Keratinocyte (primary cell): ENCODE results near the gene SCNN1G. TPM values are rescaled to one million over a fixed set of nuclear protein-coding genes. Genes with fewer than 3 reads are reported as not detected.

Source experiments
- DNase-seq: peaks from one replicate; pipeline ENCODE4 v3.0.0-alpha.2; 2011; ENCODE audit warnings: low read depth, missing footprints, low spot score
- FAIRE-seq: peaks from 2 replicates; lab custom pipeline; 2011; peaks lifted over from hg19 to GRCh38; lab: Jason Lieb, UNC
- H2AFZ ChIP-seq: 2 replicates; pipeline ENCODE4 v1.6.0; 2012; ENCODE audit warnings: low read length, control low read depth, inconsistent platforms; ENCODE audit not compliant: control insufficient read depth
- H3K27ac ChIP-seq: 2 replicates; pipeline ENCODE4 v1.5.1; 2011; ENCODE audit warnings: low read length; ENCODE audit not compliant: control insufficient read depth, insufficient read depth
- H3K27me3 ChIP-seq: 3 replicates; pipeline ENCODE4 v1.6.0; 2011; ENCODE audit warnings: low read length; ENCODE audit not compliant: control insufficient read depth, insufficient read depth; ENCODE audit errors: extremely low read depth
- H3K36me3 ChIP-seq, 2 experiments: 2 replicates in 1 of 2; 3 replicates in 1 of 2; pipeline ENCODE4 v1.5.1; 2011; ENCODE audit warnings: low read length in 2 of 2, mild to moderate bottlenecking in 1 of 2; ENCODE audit not compliant: control insufficient read depth in 2 of 2, insufficient read depth in 2 of 2; ENCODE audit errors: extremely low read depth in 1 of 2
- H3K4me1 ChIP-seq: 3 replicates; pipeline ENCODE4 v1.5.1; 2011; ENCODE audit warnings: low read length; ENCODE audit not compliant: control insufficient read depth, insufficient read depth; ENCODE audit errors: extremely low read depth
- H3K4me2 ChIP-seq: 3 replicates; pipeline ENCODE4 v1.6.0; 2011; ENCODE audit warnings: low read depth, low read length; ENCODE audit not compliant: control insufficient read depth, insufficient read depth; ENCODE audit errors: extremely low read depth
- H3K4me3 ChIP-seq, 3 experiments: fragments of 200-600 bp in 1 of 3; sonication (generic) in 1 of 3; 2 replicates in 2 of 3; 3 replicates in 1 of 3; pipeline ENCODE4 v1.5.1; 2011 to 2016; ENCODE audit warnings: low read length in 3 of 3, mild to moderate bottlenecking in 3 of 3, control low read depth in 2 of 3, inconsistent platforms in 1 of 3, low read depth in 1 of 3, mixed read lengths in 1 of 3, mixed run types in 1 of 3, moderate library complexity in 1 of 3; ENCODE audit not compliant: control insufficient read depth in 2 of 3, insufficient read depth in 2 of 3; ENCODE audit errors: extremely low read depth in 1 of 3
- H3K79me2 ChIP-seq: 2 replicates; pipeline ENCODE4 v1.6.0; 2012; ENCODE audit warnings: low read length; ENCODE audit not compliant: control insufficient read depth, insufficient read depth
- H3K9ac ChIP-seq: 3 replicates; pipeline ENCODE4 v1.6.0; 2011; ENCODE audit warnings: low read length; ENCODE audit not compliant: control insufficient read depth, insufficient read depth; ENCODE audit errors: extremely low read depth
- H3K9me1 ChIP-seq: 3 replicates; pipeline ENCODE4 v1.6.0; 2011; ENCODE audit warnings: low read length; ENCODE audit not compliant: control insufficient read depth, insufficient read depth; ENCODE audit errors: extremely low read depth
- H3K9me3 ChIP-seq: 2 replicates; pipeline ENCODE4 v1.5.1; 2012; ENCODE audit warnings: low read depth, low read length; ENCODE audit not compliant: control insufficient read depth
- H4K20me1 ChIP-seq: 3 replicates; pipeline ENCODE4 v1.6.0; 2011; ENCODE audit warnings: low read length; ENCODE audit not compliant: control insufficient read depth, insufficient read depth; ENCODE audit errors: extremely low read depth
- CTCF ChIP-seq, 3 experiments: IDR thresholded peaks in 1 of 3; conservative IDR thresholded peaks in 1 of 3; optimal IDR thresholded peaks in 1 of 3; 2 replicates in 2 of 3; 3 replicates in 1 of 3; pipeline versions ENCODE3 to v1.5.1; 2011; ENCODE audit warnings: low read length in 3 of 3, mild to moderate bottlenecking in 3 of 3, moderate library complexity in 2 of 3, control low read depth in 1 of 3, inconsistent platforms in 1 of 3; ENCODE audit not compliant: insufficient read depth in 2 of 3; ENCODE audit errors: extremely low read depth in 1 of 3
- EZH2 ChIP-seq: IDR thresholded peaks from one replicate; pipeline ENCODE4 v1.6.1; 2012; ENCODE audit warnings: inconsistent platforms, mild to moderate bottlenecking, low read length, moderate library complexity
- dilution Hi-C: fragments of 300-500 bp; cut with MboI; formaldehyde crosslinking; loops from one replicate; pipeline ENCODE4 v1.7.0; 2020; ENCODE audit warnings: low sequenced_read_pairs; ENCODE audit not compliant: extremely low pct_ligation_motif_present
- polyA plus RNA-seq, 5 experiments: library from polyadenylated mRNA; depleted of rRNA in 3 of 5; stranded (reverse) in 3 of 5; stranded (forward) in 1 of 5; unstranded in 1 of 5; fragments of >200 nt; gene quantifications; 1 replicate in 1 of 5; 2 replicates in 3 of 5; 3 replicates in 1 of 5; pipeline versions ENCODE4 v1.2.1 to v1.2.3, GENCODE V29; 2011 to 2012; ENCODE audit warnings: missing spikeins in 2 of 5, low read depth in 1 of 5, low replicate concordance in 1 of 5

SCNN1G gene
- polyA plus RNA-seq, 1 donor (not counting 4 experiments of a cell fraction or from before 2014, with no cell fraction given), result 0.25 TPM

DNA sequence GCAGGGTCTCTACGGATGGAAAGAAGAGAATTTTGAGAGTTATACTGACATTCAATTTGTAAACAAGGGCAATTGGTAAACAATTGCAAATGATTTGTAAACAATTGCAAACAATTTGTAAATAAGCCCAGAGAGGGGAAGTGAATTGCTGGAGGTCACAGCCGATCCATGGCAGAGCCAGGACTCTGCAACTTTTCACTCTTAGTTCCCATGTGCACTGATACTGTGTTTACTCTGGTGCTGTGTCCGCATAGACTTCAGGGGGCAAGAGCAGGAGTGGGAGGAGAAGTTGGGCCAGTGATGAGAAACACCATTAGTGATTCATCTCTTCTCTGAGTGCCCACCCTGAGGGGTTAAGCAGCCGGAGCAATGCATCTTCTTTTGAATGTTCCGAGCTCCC lies 14.0 kb downstream of the SCNN1G start:
- Histone ChIP-seq H2AFZ (no peak overlapping the region), H3K36me3 (no peaks in the 10 kb centered on the region), H3K9ac (no peak overlapping the region), H3K4me3 (no peak overlapping the region), H3K4me1 (no peaks in the 10 kb centered on the region), H3K9me3 (no peaks in the 10 kb centered on the region), H3K9me1 (no peaks in the 10 kb centered on the region), H3K4me2 (no peak overlapping the region), H3K79me2 (no peaks in the 10 kb centered on the region), H3K27ac (no peak overlapping the region), H4K20me1 (no peaks in the 10 kb centered on the region), H3K27me3 (peaks cover 4% of the 10 kb centered on the region)
- dilution Hi-C loops, result no loop called here
- no peak for FAIRE-seq
- no peak for DNase-seq
- TF ChIP-seq CTCF (optimal IDR thresholded peaks at IDR 0.05 in 1 of 3, IDR thresholded peaks at IDR 0.05 in 1 of 3, conservative IDR thresholded peaks at IDR 0.05 in 1 of 3; ENCODE audit: extremely low read depth in 1 of 3, insufficient read depth in 2 of 3, low read length in 3 of 3), result no peak
- TF ChIP-seq EZH2, result no peak

DNA sequence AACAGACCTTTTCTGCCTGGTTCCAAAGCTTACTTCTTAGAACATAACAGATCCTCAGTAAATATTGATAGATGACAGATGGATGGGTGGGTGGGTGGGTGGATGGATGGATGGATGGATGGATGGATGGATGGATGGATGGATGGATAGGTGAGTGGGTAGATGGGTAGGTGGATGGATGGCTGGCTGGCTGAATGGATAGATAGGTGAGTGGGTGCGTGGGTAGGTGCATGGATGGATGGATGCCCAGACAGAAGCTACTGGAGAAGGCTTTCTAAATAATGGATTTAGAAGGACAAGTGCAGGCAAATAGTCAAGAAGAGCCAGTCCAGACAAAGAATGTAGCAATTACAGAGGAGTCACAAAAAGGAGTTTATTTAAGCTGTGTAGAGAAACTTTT lies 19.6 kb downstream of the SCNN1G start:
- Histone ChIP-seq H3K27me3 (peaks cover under 1% of the 10 kb centered on the region), H3K9me3 (no peaks in the 10 kb centered on the region), H3K9me1 (no peaks in the 10 kb centered on the region), H4K20me1 (no peaks in the 10 kb centered on the region), H3K36me3 (no peaks in the 10 kb centered on the region), H3K4me2 (no peak overlapping the region), H3K4me1 (no peaks in the 10 kb centered on the region), H2AFZ (no peak overlapping the region), H3K27ac (no peak overlapping the region), H3K4me3 (no peak overlapping the region), H3K9ac (no peak overlapping the region), H3K79me2 (no peaks in the 10 kb centered on the region)
- FAIRE-seq (no peak), DNase-seq (no peak)
- no peak for TF ChIP-seq EZH2
- no peak for TF ChIP-seq CTCF (optimal IDR thresholded peaks at IDR 0.05 in 1 of 3, IDR thresholded peaks at IDR 0.05 in 1 of 3, conservative IDR thresholded peaks at IDR 0.05 in 1 of 3; ENCODE audit: extremely low read depth in 1 of 3, insufficient read depth in 2 of 3, low read length in 3 of 3)
- dilution Hi-C loops, result no loop called here
